NB4 (cell line): ENCODE results near the gene DHRS3.
"Not testable (repeated sequence)": the region's sequence is repeated elsewhere in the genome, so short reads cannot be mapped to it uniquely, and the experiment has no call there.

ENCODE experiments used
- DNase-seq: peaks from one replicate; pipeline ENCODE4 v3.0.0; 2010; ENCODE audit warnings: low read depth
- H3K4me3 ChIP-seq: one replicate; pipeline ENCODE4 v1.5.1; 2011; ENCODE audit warnings: mild to moderate bottlenecking, low read depth, low read length, moderate library complexity
- MYC ChIP-seq: IDR thresholded peaks from 2 replicates; pipeline ENCODE4 v1.6.1; 2011; ENCODE audit warnings: low read depth, low read length
- POLR2A ChIP-seq: IDR thresholded peaks from 2 replicates; pipeline ENCODE4 v1.6.1; 2011; ENCODE audit warnings: mild to moderate bottlenecking; ENCODE audit not compliant: insufficient read length; ENCODE audit errors: extremely low read depth
- TF ChIP-seq, protein P1 (sequence below): IDR thresholded peaks from 2 replicates; pipeline ENCODE4 v1.6.1; 2011; ENCODE audit warnings: low read depth, low read length
- TF ChIP-seq, protein P2 (sequence below): IDR thresholded peaks from one replicate; pipeline ENCODE4 v1.5.1; 2012; ENCODE audit warnings: low read depth, low read length

The DHRS3 gene

DNA sequence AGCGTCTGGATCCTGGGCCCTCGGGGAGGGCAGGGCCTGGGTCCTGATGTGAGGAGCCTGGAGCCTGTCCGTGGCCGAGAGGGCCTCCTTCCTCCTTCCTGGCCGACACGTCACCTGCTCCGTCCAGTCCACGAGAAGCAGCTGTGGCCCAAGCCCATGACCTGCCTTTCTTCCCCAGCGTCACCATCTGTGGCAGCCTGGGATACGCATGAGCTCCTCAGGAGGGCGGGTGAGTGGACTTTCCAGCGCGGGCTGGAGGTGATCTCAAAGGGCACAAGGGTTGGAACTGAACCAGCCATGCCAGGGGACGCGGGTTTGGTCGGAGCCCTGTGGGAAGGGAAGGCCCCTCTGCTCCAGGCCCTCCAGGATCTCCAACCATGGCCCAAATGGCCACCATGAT lies 90.4 kb downstream of the DHRS3 start:
- DNase-seq, result no peak
- TF ChIP-seq, protein P1, sequence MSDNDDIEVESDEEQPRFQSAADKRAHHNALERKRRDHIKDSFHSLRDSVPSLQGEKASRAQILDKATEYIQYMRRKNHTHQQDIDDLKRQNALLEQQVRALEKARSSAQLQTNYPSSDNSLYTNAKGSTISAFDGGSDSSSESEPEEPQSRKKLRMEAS, result no peak
- TF ChIP-seq, protein P2, sequence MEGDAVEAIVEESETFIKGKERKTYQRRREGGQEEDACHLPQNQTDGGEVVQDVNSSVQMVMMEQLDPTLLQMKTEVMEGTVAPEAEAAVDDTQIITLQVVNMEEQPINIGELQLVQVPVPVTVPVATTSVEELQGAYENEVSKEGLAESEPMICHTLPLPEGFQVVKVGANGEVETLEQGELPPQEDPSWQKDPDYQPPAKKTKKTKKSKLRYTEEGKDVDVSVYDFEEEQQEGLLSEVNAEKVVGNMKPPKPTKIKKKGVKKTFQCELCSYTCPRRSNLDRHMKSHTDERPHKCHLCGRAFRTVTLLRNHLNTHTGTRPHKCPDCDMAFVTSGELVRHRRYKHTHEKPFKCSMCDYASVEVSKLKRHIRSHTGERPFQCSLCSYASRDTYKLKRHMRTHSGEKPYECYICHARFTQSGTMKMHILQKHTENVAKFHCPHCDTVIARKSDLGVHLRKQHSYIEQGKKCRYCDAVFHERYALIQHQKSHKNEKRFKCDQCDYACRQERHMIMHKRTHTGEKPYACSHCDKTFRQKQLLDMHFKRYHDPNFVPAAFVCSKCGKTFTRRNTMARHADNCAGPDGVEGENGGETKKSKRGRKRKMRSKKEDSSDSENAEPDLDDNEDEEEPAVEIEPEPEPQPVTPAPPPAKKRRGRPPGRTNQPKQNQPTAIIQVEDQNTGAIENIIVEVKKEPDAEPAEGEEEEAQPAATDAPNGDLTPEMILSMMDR, result no peak
- no peak for TF ChIP-seq POLR2A
- H3K4me3 ChIP-seq, result no peak overlapping the region

DNA sequence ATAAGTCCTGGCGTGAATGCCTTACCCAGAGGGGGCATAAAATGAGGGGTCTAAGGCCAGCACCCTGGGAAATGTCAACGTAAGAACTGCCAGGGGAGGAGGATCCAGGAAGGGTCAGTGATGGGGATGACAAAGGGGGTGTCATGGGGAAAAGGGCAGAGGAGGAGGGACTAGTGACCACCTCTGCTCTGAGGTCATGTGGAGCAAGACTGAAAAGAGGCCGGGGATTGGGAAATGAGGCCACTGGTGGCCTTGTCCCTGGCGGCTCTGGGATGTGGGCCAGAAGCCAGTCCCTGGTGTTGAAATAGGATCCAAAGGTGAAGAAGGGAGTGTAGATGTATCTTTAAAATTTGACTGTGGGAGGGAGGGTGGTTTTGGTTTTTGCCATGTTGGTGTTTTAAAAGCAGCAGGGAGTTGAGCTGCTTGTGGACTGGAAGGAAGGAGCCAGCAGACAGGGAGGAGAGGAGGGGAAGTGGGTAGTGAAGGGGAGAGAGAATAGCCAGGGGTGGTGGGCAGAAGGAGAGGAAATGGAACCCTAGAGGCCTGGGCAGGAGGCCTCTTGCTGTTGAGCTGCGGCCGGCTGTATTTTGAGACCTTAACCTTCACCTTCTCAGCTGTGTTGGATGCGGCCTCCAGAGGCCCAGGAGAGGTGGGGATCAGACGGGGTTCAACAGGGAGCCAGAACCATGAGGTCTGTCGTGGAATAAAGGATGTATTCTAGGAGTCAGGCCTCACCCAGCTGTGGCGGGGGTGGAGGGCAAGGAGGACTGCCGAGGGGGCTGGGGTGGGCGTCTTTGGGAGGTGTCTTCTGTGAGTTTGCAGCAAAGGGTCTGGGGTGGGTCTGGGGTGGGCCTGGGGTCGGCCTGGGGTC lies 92.5 kb downstream of the DHRS3 start:
- H3K4me3 ChIP-seq, result no peak overlapping the region
- DNase-seq, result peak; percentile 57
- TF ChIP-seq, protein P1, result no peak
- TF ChIP-seq, protein P2, result no peak
- no peak for TF ChIP-seq POLR2A
- TF ChIP-seq MYC, result no peak

DNA sequence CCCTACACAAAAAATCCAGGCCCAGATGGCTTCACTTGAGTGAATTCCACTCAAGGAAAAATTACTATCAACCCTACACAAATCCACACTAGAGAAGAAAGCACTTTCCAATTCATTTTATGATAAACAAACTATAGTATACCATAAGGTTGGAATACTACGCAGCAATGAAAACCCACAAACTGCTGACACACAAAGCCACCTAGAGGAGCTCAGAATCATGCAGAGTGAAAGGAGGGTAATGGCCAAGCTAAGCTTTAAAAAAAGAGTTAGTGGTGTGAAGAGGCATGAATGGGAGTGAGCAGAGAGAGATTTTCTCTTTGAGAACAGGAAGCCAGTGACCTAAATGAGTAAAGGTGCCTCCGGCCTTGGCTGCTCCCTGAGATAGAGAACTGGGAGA lies 93.7 kb downstream of the DHRS3 start:
- H3K4me3 ChIP-seq, result no peak overlapping the region
- TF ChIP-seq, protein P1, result no peak
- no peak for TF ChIP-seq POLR2A
- TF ChIP-seq, protein P2, result no peak
- TF ChIP-seq MYC, result no peak
- DNase-seq, result no peak

DNA sequence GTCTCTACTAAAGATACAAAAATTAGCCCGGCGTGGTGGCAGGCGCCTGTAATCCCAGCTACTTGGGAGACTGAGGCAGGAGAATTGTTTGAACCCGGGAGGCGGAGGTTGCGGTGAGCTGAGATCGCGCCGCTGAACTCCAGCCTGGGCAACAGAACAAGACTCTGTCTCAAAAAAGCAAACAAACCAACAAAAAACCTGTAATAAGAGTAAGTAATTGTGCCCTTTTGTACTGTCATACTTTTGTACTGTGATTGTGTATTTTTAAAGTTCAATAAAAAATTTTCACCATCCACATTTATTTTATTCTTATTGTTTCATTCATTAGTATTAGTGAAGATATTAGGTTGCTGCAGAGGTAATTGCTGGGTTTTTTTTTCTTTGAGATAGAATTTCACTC lies 95.2 kb downstream of the DHRS3 start:
- DNase-seq, H3K4me3 ChIP-seq: not testable (repeated sequence)

DNA sequence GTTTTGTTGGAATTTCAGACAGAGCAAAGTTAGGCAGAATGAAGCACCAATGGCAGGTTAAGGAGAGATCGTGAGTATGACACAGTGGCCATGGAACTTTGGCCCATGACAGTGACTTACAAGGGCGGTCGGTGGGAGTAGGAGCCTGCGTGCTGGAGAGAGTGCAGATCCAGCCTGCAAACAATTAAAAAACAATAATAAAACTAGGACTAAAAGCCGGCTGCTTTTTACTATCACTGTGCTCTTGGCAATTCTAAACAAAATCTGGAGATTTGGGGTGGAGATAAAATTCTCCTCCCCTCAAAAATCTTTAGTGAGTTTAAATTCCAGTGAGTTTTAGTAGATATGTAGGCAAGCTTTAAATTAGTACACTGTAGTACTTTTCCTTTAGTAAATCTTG lies 96.9 kb downstream of the DHRS3 start:
- no peak overlapping the region for H3K4me3 ChIP-seq
- TF ChIP-seq, protein P2, result no peak
- TF ChIP-seq MYC (no peak), POLR2A (no peak)
- TF ChIP-seq, protein P1, result no peak
- no peak for DNase-seq

DNA sequence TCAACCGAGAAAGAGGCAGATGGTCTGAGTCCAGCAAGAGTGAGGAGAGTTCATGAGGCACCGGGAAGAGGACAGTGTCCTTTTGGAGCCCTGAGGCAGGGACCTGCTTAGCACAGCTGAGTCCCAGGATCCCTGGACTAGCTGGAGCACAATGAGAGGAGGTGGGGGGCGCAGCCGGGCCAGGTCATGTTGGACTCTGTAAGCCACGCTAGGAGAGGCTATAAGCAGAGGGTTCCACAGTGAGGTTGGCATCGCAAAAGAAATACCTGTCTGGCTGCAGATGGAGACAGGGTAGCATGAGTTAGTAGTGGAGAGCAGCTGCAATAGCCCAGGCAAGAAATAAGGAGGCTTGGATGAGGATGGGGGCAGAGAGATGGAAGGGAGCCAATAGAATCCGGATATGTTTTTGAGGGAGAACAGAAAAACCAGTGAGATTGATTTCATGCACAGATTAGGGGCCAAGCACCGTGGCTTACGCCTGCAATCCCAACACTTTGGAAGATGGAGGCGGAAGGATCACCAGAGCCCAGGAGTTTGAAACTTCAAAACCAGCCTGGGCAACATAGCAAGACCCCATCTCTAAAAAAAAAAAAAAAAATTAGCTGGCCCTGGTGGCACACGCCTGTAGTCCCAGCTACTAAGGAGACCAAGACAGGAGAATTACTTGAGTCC lies 98.2 kb downstream of the DHRS3 start:
- DNase-seq, result no peak
- no peak for TF ChIP-seq POLR2A
- TF ChIP-seq, protein P1, result no peak
- TF ChIP-seq, protein P2, result no peak
- TF ChIP-seq MYC, result no peak
- no peak overlapping the region for H3K4me3 ChIP-seq
